ENCODE data around the gene MCU.

MCU gene

GRCh38 chr10:72816565-72816964 is 124.6 kb downstream of the MCU start:
- DNase-seq (ENCODE audit: insufficient read length) (no peak), FAIRE-seq (no peak)
- TF ChIP-seq POLR2A (IDR thresholded peaks at IDR 0.05; ENCODE audit: low read depth, low read length) (no peak), POLR2AphosphoS5 (IDR thresholded peaks at IDR 0.05; ENCODE audit: low read depth, low read length) (no peak), TAF1 (IDR thresholded peaks at IDR 0.05; ENCODE audit: borderline replicate concordance, low read depth, low read length) (no peak)

- TF ChIP-seq TAF1 (IDR thresholded peaks at IDR 0.05; ENCODE audit: borderline replicate concordance, low read depth, low read length) (no peak), POLR2AphosphoS5 (IDR thresholded peaks at IDR 0.05; ENCODE audit: low read depth, low read length) (no peak), POLR2A (IDR thresholded peaks at IDR 0.05; ENCODE audit: low read depth, low read length) (no peak)
- no peak for FAIRE-seq
- no peak for DNase-seq (ENCODE audit: insufficient read length)
These were observed 126.1 kb downstream of the MCU start for GRCh38 chr10:72818076-72818475.

GRCh38 chr10:72819053-72819452 is 127.1 kb downstream of the MCU start:
- no peak for DNase-seq (ENCODE audit: insufficient read length)
- TF ChIP-seq TAF1 (IDR thresholded peaks at IDR 0.05; ENCODE audit: borderline replicate concordance, low read depth, low read length) (no peak), POLR2AphosphoS5 (IDR thresholded peaks at IDR 0.05; ENCODE audit: low read depth, low read length) (no peak), POLR2A (IDR thresholded peaks at IDR 0.05; ENCODE audit: low read depth, low read length) (no peak)
- FAIRE-seq: peak; percentile 40

GRCh38 chr10:72821606-72822005 is 129.7 kb downstream of the MCU start:
- FAIRE-seq: no peak
- DNase-seq (ENCODE audit: insufficient read length): no peak
- TF ChIP-seq POLR2AphosphoS5 (IDR thresholded peaks at IDR 0.05; ENCODE audit: low read depth, low read length): no peak
- no peak for TF ChIP-seq TAF1 (IDR thresholded peaks at IDR 0.05; ENCODE audit: borderline replicate concordance, low read depth, low read length)
- no peak for TF ChIP-seq POLR2A (IDR thresholded peaks at IDR 0.05; ENCODE audit: low read depth, low read length)

- FAIRE-seq: no peak
- TF ChIP-seq POLR2AphosphoS5 (IDR thresholded peaks at IDR 0.05; ENCODE audit: low read depth, low read length) (no peak), POLR2A (IDR thresholded peaks at IDR 0.05; ENCODE audit: low read depth, low read length) (no peak), TAF1 (IDR thresholded peaks at IDR 0.05; ENCODE audit: borderline replicate concordance, low read depth, low read length) (no peak)
- no peak for DNase-seq (ENCODE audit: insufficient read length)
These were observed 130.5 kb downstream of the MCU start for GRCh38 chr10:72822342-72822986.

GRCh38 chr10:72825163-72825562 is 133.2 kb downstream of the MCU start:
- TF ChIP-seq POLR2AphosphoS5 (IDR thresholded peaks at IDR 0.05; ENCODE audit: low read depth, low read length): no peak
- no peak for TF ChIP-seq POLR2A (IDR thresholded peaks at IDR 0.05; ENCODE audit: low read depth, low read length)
- TF ChIP-seq TAF1 (IDR thresholded peaks at IDR 0.05; ENCODE audit: borderline replicate concordance, low read depth, low read length): no peak
- no peak for DNase-seq (ENCODE audit: insufficient read length)
- FAIRE-seq: no peak

- no peak for DNase-seq (ENCODE audit: insufficient read length)
- TF ChIP-seq POLR2AphosphoS5 (IDR thresholded peaks at IDR 0.05; ENCODE audit: low read depth, low read length) (no peak), POLR2A (IDR thresholded peaks at IDR 0.05; ENCODE audit: low read depth, low read length) (no peak), TAF1 (IDR thresholded peaks at IDR 0.05; ENCODE audit: borderline replicate concordance, low read depth, low read length) (no peak)
- no peak for FAIRE-seq
These were observed 134.4 kb downstream of the MCU start for GRCh38 chr10:72826346-72826745.

- DNase-seq (ENCODE audit: insufficient read length) (no peak), FAIRE-seq (no peak)
- TF ChIP-seq POLR2AphosphoS5 (IDR thresholded peaks at IDR 0.05; ENCODE audit: low read depth, low read length): no peak
- TF ChIP-seq POLR2A (IDR thresholded peaks at IDR 0.05; ENCODE audit: low read depth, low read length): no peak
- TF ChIP-seq TAF1 (IDR thresholded peaks at IDR 0.05; ENCODE audit: borderline replicate concordance, low read depth, low read length): no peak
These were observed 136.4 kb downstream of the MCU start for GRCh38 chr10:72828294-72828693.

- FAIRE-seq (no peak), DNase-seq (ENCODE audit: insufficient read length) (no peak)
- TF ChIP-seq TAF1 (IDR thresholded peaks at IDR 0.05; ENCODE audit: borderline replicate concordance, low read depth, low read length): no peak
- no peak for TF ChIP-seq POLR2A (IDR thresholded peaks at IDR 0.05; ENCODE audit: low read depth, low read length)
- TF ChIP-seq POLR2AphosphoS5 (IDR thresholded peaks at IDR 0.05; ENCODE audit: low read depth, low read length): no peak
These were observed 138.7 kb downstream of the MCU start for GRCh38 chr10:72830625-72831024.

- FAIRE-seq (no peak), DNase-seq (ENCODE audit: insufficient read length) (no peak)
- TF ChIP-seq POLR2AphosphoS5 (IDR thresholded peaks at IDR 0.05; ENCODE audit: low read depth, low read length): no peak
- TF ChIP-seq POLR2A (IDR thresholded peaks at IDR 0.05; ENCODE audit: low read depth, low read length): no peak
- no peak for TF ChIP-seq TAF1 (IDR thresholded peaks at IDR 0.05; ENCODE audit: borderline replicate concordance, low read depth, low read length)
These were observed 139.9 kb downstream of the MCU start for GRCh38 chr10:72831696-72832409.

GRCh38 chr10:72832701-72833100 is 140.8 kb downstream of the MCU start:
- peak; percentile 24 for FAIRE-seq
- TF ChIP-seq POLR2A (IDR thresholded peaks at IDR 0.05; ENCODE audit: low read depth, low read length) (no peak), TAF1 (IDR thresholded peaks at IDR 0.05; ENCODE audit: borderline replicate concordance, low read depth, low read length) (no peak), POLR2AphosphoS5 (IDR thresholded peaks at IDR 0.05; ENCODE audit: low read depth, low read length) (no peak)
- no peak for DNase-seq (ENCODE audit: insufficient read length)

All from GM12892 (cell line).